Liver (tissue), 9 donors: ENCODE data around the gene LXN. TPM values are rescaled to one million over a fixed set of nuclear protein-coding genes. Genes with fewer than 3 reads are reported as not detected.

ENCODE experiments used
- DNase-seq: peaks from one replicate; pipeline ENCODE4 v3.0.0-alpha.2; 2017; ENCODE audit warnings: low spot score
- H3K27ac ChIP-seq, 2 donors: one replicate each; pipeline ENCODE4 v1.7.0; 2013; ENCODE audit warnings: inconsistent platforms in 2 of 2, low read length in 2 of 2, control low read depth in 1 of 2, low read depth in 1 of 2, mild to moderate bottlenecking in 1 of 2
- H3K27me3 ChIP-seq, 4 donors: one replicate each; pipeline versions ENCODE4 v1.6.1 to v1.7.0; 2013; ENCODE audit warnings: low read length in 3 of 4, inconsistent platforms in 1 of 4, mild to moderate bottlenecking in 1 of 4, moderate library complexity in 1 of 4; ENCODE audit not compliant: control insufficient read depth in 4 of 4, insufficient read depth in 4 of 4
- H3K36me3 ChIP-seq, 4 donors: one replicate each; pipeline versions ENCODE4 v1.6.1 to v1.7.0; 2013; ENCODE audit warnings: low read length in 3 of 4, mild to moderate bottlenecking in 3 of 4, low read depth in 1 of 4, moderate library complexity in 1 of 4; ENCODE audit not compliant: control insufficient read depth in 4 of 4, insufficient read depth in 3 of 4
- H3K4me1 ChIP-seq, 4 donors: one replicate each; pipeline versions ENCODE4 v1.6.1 to v1.7.0; 2013; ENCODE audit warnings: low read length in 3 of 4, mild to moderate bottlenecking in 3 of 4, moderate library complexity in 1 of 4; ENCODE audit not compliant: control insufficient read depth in 4 of 4, insufficient read depth in 4 of 4
- H3K4me3 ChIP-seq, 3 donors: one replicate each; pipeline versions ENCODE4 v1.6.1 to v1.7.0; 2013; ENCODE audit warnings: low read length in 3 of 3, control low read depth in 1 of 3, low read depth in 1 of 3, mild to moderate bottlenecking in 1 of 3
- H3K9ac ChIP-seq, 2 donors: one replicate each; pipeline ENCODE4 v1.7.0; 2013; ENCODE audit warnings: low read length in 2 of 2, mild to moderate bottlenecking in 2 of 2, moderate library complexity in 2 of 2, control low read depth in 1 of 2, low read depth in 1 of 2
- H3K9me3 ChIP-seq, 4 donors: one replicate each; pipeline versions ENCODE4 v1.6.1 to v1.7.0; 2013; ENCODE audit warnings: low read length in 3 of 4; ENCODE audit not compliant: control insufficient read depth in 4 of 4
- EGR1 ChIP-seq, 2 donors: IDR thresholded peaks; 2 replicates each; pipeline ENCODE4 v1.6.1; 2016 to 2018; ENCODE audit warnings: antibody characterized with exemption in 2 of 2, low read depth in 2 of 2
- FOXA1 ChIP-seq: IDR thresholded peaks from 2 replicates; pipeline ENCODE4 v1.6.1; 2016; ENCODE audit warnings: antibody characterized with exemption
- GABPA ChIP-seq, 2 donors: IDR thresholded peaks in 1 of 2; conservative IDR thresholded peaks in 1 of 2; 2 replicates each; pipeline ENCODE4 v1.6.1; 2016; ENCODE audit warnings: antibody characterized with exemption in 2 of 2, mild to moderate bottlenecking in 1 of 2, moderate library complexity in 1 of 2
- HNF4A ChIP-seq, 2 donors: conservative IDR thresholded peaks; 2 replicates each; pipeline ENCODE4 v1.6.1; 2016; ENCODE audit warnings: antibody characterized with exemption in 2 of 2, mild to moderate bottlenecking in 2 of 2
- HNF4G ChIP-seq: IDR thresholded peaks from 2 replicates; pipeline ENCODE4 v1.6.1; 2016; ENCODE audit warnings: antibody characterized with exemption
- JUND ChIP-seq, 2 donors: IDR thresholded peaks; 2 replicates each; pipeline ENCODE4 v1.6.1; 2016; ENCODE audit warnings: antibody characterized with exemption in 2 of 2
- NR2F2 ChIP-seq: IDR thresholded peaks from 2 replicates; pipeline ENCODE4 v1.6.1; 2016; ENCODE audit warnings: antibody characterized with exemption
- RAD21 ChIP-seq, 2 donors: IDR thresholded peaks; 2 replicates each; pipeline ENCODE4 v1.6.1; 2016; ENCODE audit warnings: antibody characterized with exemption in 2 of 2, mild to moderate bottlenecking in 2 of 2
- SP1 ChIP-seq: IDR thresholded peaks from 2 replicates; pipeline ENCODE4 v1.6.1; 2018; ENCODE audit warnings: antibody characterized with exemption, mild to moderate bottlenecking
- YY1 ChIP-seq: IDR thresholded peaks from 2 replicates; pipeline ENCODE4 v1.6.1; 2016; ENCODE audit warnings: antibody characterized with exemption, mild to moderate bottlenecking
- WGBS: extraction: QIAGEN DNeasy Blood & Tissue Kit; methylation state at CpG from one replicate; pipeline ENCODE4 v1.1.7; 2013; 5-methylcytosine and 5-hydroxymethylcytosine counted together
- polyA plus RNA-seq, 2 donors: library from polyadenylated mRNA; stranded (reverse) in 1 of 2; unstranded in 1 of 2; fragments of 200-250 nt in 1 of 2; fragments of >200 nt in 1 of 2; fragmentation: Nextera tagmentation in 1 of 2; extraction: Ambion mirVana in 1 of 2; gene quantifications; one replicate each; pipeline versions ENCODE4 v1.2.1 to v1.2.3, GENCODE V29; 2013 to 2015
- total RNA-seq, 2 donors: library from RNA; depleted of rRNA; stranded (reverse); fragments of >200 nt; gene quantifications; one replicate each; pipeline ENCODE4 v1.2.3, GENCODE V29; 2014
- TF ChIP-seq, protein P1 (sequence below): IDR thresholded peaks from 2 replicates; pipeline ENCODE4 v1.6.1; 2016; ENCODE audit warnings: antibody characterized with exemption
- TF ChIP-seq, protein P2 (sequence below): IDR thresholded peaks from 2 replicates; pipeline ENCODE4 v1.6.1; 2016; ENCODE audit warnings: antibody characterized with exemption
- TF ChIP-seq, protein P3 (sequence below): fragments of 150-350 bp; IDR thresholded peaks from 2 replicates; pipeline ENCODE4 v1.5.1; 2017; ENCODE audit warnings: improper control_type of control experiment, low read depth, low read length; ENCODE audit not compliant: missing input control
- TF ChIP-seq, protein P4 (sequence below): IDR thresholded peaks from 2 replicates; pipeline ENCODE4 v1.6.1; 2016; ENCODE audit warnings: antibody characterized with exemption, mild to moderate bottlenecking
- TF ChIP-seq, protein P5 (sequence below): IDR thresholded peaks from 2 replicates; pipeline ENCODE4 v1.6.1; 2016; ENCODE audit warnings: antibody characterized with exemption
- donor health status: healthy.
- donor health status: healthy.
- donor health status: healthy.
- donor health status: healthy.
- donor health status: healthy.

The LXN gene
- total and polyA plus RNA-seq, 4 donors, result 1.7 to 52.2 (median 2.6) TPM

DNA sequence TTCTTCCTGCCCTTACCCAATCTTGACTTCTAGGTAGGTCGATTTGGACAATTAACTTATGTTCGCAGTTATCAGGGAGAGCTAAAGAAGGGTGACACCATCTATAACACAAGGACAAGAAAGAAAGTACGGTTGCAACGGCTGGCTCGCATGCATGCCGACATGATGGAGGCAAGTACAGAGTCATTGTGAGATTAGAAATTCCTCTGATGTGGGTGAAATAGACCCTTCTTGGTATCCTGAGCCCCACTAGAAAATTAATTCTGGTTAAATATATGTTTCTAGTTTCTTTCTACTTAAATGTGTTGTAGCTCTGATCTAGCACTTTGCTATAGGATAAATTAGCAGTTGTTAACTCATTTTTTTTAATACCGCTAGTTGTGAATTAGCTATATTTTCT lies 13.6 kb downstream of the LXN start:
- no peak for DNase-seq
- 95% methylated on average over 7 of the region's 7 CpGs for WGBS
- Histone ChIP-seq H3K4me1 (peaks cover 0 to 3% (median 0%) of the 10 kb centered on the region in 4 donors), H3K27ac (no peak overlapping the region), H3K9ac (no peak overlapping the region), H3K4me3 (no peak overlapping the region), H3K27me3 (no peaks in the 10 kb centered on the region), H3K36me3 (peaks cover 0 to 55% (median 35%) of the 10 kb centered on the region in 4 donors), H3K9me3 (no peaks in the 10 kb centered on the region)
- TF ChIP-seq, protein P1, sequence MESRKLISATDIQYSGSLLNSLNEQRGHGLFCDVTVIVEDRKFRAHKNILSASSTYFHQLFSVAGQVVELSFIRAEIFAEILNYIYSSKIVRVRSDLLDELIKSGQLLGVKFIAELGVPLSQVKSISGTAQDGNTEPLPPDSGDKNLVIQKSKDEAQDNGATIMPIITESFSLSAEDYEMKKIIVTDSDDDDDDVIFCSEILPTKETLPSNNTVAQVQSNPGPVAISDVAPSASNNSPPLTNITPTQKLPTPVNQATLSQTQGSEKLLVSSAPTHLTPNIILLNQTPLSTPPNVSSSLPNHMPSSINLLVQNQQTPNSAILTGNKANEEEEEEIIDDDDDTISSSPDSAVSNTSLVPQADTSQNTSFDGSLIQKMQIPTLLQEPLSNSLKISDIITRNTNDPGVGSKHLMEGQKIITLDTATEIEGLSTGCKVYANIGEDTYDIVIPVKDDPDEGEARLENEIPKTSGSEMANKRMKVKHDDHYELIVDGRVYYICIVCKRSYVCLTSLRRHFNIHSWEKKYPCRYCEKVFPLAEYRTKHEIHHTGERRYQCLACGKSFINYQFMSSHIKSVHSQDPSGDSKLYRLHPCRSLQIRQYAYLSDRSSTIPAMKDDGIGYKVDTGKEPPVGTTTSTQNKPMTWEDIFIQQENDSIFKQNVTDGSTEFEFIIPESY, result no peak

DNA sequence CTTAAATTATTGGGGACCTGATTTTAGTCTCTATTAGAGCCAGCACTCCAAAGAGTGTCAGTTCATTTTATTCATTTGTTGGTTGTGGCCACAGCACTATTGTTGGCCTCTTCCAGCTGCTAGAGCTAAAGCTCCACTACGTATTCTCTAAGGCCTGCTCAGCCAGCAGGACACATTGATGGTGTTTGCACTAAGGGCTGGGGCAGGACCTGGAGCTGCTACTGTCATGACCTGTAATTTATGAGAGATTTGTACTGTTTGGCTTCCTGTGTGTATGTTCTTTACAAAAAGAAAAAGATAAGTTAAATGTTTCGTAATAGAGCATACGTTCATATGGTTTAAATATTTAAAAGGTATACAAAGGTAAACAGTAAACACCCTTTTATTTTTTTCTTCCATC lies 20.0 kb downstream of the LXN start:
- TF ChIP-seq, protein P2, sequence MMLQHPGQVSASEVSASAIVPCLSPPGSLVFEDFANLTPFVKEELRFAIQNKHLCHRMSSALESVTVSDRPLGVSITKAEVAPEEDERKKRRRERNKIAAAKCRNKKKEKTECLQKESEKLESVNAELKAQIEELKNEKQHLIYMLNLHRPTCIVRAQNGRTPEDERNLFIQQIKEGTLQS, result no peak
- TF ChIP-seq, protein P3, sequence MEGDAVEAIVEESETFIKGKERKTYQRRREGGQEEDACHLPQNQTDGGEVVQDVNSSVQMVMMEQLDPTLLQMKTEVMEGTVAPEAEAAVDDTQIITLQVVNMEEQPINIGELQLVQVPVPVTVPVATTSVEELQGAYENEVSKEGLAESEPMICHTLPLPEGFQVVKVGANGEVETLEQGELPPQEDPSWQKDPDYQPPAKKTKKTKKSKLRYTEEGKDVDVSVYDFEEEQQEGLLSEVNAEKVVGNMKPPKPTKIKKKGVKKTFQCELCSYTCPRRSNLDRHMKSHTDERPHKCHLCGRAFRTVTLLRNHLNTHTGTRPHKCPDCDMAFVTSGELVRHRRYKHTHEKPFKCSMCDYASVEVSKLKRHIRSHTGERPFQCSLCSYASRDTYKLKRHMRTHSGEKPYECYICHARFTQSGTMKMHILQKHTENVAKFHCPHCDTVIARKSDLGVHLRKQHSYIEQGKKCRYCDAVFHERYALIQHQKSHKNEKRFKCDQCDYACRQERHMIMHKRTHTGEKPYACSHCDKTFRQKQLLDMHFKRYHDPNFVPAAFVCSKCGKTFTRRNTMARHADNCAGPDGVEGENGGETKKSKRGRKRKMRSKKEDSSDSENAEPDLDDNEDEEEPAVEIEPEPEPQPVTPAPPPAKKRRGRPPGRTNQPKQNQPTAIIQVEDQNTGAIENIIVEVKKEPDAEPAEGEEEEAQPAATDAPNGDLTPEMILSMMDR, result no peak
- TF ChIP-seq GABPA (IDR thresholded peaks at IDR 0.05 in 1 of 2, conservative IDR thresholded peaks at IDR 0.05 in 1 of 2) (no peak), EGR1 (IDR thresholded peaks at IDR 0.05; ENCODE audit: low read depth in 2 of 2) (no peak), SP1 (no peak), NR2F2 (no peak), RAD21 (IDR thresholded peaks at IDR 0.05) (no peak), HNF4A (conservative IDR thresholded peaks at IDR 0.05) (no peak), HNF4G (no peak), FOXA1 (no peak), YY1 (no peak), JUND (IDR thresholded peaks at IDR 0.05) (no peak)
- TF ChIP-seq, protein P1, result no peak
- TF ChIP-seq, protein P4, sequence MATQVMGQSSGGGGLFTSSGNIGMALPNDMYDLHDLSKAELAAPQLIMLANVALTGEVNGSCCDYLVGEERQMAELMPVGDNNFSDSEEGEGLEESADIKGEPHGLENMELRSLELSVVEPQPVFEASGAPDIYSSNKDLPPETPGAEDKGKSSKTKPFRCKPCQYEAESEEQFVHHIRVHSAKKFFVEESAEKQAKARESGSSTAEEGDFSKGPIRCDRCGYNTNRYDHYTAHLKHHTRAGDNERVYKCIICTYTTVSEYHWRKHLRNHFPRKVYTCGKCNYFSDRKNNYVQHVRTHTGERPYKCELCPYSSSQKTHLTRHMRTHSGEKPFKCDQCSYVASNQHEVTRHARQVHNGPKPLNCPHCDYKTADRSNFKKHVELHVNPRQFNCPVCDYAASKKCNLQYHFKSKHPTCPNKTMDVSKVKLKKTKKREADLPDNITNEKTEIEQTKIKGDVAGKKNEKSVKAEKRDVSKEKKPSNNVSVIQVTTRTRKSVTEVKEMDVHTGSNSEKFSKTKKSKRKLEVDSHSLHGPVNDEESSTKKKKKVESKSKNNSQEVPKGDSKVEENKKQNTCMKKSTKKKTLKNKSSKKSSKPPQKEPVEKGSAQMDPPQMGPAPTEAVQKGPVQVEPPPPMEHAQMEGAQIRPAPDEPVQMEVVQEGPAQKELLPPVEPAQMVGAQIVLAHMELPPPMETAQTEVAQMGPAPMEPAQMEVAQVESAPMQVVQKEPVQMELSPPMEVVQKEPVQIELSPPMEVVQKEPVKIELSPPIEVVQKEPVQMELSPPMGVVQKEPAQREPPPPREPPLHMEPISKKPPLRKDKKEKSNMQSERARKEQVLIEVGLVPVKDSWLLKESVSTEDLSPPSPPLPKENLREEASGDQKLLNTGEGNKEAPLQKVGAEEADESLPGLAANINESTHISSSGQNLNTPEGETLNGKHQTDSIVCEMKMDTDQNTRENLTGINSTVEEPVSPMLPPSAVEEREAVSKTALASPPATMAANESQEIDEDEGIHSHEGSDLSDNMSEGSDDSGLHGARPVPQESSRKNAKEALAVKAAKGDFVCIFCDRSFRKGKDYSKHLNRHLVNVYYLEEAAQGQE, result no peak
- TF ChIP-seq, protein P5, sequence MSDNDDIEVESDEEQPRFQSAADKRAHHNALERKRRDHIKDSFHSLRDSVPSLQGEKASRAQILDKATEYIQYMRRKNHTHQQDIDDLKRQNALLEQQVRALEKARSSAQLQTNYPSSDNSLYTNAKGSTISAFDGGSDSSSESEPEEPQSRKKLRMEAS, result no peak
- no peak for DNase-seq

More for the DNA sequence above, 20.0 kb downstream of the LXN start:
- Histone ChIP-seq H3K9me3 (no peaks in the 10 kb centered on the region), H3K27ac (no peak overlapping the region), H3K27me3 (no peaks in the 10 kb centered on the region), H3K4me3 (no peak overlapping the region), H3K4me1 (peaks cover 0 to 3% (median under 1%) of the 10 kb centered on the region in 4 donors), H3K9ac (no peak overlapping the region), H3K36me3 (peaks cover 0 to 47% (median 35%) of the 10 kb centered on the region in 4 donors)
- WGBS, result 83% methylated on average over 3 of the region's 3 CpGs
